ENCODE results near the gene ATP9A.
"Not testable (repeated sequence)": the region's sequence is repeated elsewhere in the genome, so short reads cannot be mapped to it uniquely, and the experiment has no call there.

The ATP9A gene

DNA sequence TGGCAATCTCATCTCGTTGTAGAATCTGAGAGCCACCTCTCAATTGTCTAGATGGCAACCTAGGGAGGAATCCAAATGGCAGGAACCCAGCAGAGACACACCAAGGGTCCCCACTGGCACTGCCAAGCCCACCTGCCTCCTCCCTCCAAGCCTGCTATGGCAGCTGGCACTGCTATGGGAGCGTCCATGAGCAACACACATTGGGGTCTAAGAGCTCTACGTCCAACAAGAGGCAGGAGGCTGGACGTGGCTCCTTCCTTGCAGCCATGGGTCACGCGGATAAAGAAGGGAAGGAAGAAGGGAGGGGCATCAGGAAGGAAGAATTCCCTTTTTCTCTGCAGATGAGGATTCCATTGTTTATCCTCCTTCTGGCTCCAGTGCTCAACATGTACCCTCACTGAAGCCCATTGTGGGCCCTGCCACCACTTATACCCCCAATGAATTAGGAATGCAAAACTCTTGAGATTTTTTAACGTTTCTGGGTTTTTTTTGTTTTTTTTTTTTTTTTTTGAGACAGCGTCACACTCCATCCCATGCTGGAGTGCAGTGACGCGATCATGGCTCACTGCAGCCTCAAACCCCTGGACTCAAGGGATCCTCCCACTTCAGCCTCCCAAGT lies 17.3 kb downstream of the ATP9A start:
- DNase-seq: no peak

DNA sequence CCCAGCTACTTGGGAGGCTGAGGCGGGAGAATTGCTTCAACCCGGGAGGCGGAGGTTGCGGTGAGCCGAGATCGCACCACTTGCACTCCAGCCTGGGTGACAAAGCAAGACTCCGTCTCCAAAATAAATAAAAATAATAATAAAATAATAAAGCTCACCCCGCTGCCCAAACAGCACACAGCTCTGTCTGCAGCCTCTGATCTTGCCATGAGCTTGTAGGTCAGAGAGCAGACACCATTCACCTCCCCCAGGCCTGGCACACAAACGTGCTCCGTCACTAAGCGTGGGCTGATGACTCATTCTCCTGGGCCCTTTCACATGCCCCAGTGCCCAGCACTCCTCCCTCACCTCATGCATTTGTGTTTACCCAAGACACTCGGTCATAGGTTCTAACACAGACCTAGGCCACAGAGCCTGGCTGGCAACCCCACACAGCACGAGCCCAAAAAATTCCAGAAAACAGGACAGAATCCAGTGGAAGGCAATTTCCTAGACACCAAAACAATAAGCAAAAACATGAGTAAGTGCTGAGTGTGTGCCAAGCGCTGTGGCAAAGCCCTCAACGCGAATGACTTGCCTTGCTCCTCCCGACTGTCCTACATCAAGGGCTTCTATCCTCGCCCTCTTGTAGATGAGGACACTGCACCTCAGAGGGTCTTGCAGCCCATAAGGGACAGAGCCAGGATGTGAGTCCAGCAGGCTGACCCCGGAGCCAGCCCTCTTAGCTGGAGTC lies 18.0 kb downstream of the ATP9A start:
- DNase-seq: no peak

DNA sequence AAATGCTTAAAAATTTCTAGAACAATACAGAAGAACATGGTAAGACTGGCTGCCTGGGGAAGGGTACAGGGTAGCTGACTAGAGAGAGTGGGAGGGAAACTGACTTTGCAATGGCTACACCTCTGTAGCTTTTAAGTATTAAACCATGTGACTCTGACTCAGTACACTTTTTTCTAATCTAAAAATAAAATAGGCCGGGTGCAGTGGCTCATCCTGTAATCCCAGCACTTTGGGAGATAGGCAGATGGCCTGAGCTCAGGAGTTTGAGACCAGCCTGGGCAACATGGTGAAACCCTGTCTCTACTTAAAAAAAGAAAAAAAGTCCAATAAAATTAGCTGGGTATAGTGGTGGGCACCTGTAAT lies 18.5 kb downstream of the ATP9A start:
- DNase-seq: no peak

DNA sequence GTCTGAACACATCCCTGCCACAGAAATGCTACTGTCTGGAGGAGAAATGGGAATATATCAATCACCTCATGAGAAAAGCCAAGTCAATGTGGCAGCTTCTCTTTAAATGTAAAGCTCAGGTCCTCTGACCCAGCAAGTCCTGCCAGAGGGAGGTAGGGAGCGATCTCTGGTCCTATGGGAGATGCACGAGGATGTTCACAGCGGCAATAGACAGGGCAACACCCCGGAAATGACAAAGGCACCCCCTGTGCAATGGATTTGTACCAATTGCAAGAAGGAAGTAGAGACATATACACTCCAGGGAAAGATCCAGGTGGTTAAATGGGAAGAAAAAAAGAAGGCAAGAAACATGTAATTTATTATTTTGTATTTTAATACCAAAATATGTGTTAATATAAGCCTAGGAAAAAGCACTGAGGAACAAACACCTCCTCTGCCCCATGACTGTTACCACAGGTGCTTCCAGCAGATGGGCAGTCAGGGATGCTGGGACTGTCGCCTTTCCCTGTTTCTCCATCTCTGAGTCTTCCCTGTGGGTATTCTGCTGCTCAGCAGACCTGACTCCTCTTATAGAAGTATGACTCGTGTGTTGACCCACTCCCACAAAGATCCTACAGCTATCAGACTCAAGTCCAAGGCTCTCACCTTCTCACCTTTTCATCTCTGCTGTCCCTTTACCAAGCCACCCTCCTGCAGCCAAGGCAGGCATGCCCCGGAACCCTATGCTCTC lies 20.8 kb downstream of the ATP9A start:
- DNase-seq: no peak

DNA sequence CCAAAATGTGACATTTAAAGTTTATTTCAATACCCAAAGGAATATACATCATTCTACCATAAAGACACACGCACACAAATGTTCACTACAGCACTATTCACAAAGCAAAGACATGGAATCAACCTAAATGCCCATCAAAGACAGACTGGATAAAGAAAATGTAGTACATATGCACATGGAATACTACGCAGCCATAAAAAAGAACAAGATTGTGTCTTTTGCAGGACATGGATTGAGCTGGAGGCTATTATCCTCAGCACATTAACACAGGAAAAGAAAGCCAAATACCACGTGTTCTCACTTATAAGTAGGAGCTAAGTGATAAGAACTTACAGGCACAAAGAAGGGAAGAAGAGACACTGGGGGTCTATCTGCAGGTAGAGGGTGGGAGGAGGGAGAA lies 22.4 kb downstream of the ATP9A start:
- DNase-seq: no peak

DNA sequence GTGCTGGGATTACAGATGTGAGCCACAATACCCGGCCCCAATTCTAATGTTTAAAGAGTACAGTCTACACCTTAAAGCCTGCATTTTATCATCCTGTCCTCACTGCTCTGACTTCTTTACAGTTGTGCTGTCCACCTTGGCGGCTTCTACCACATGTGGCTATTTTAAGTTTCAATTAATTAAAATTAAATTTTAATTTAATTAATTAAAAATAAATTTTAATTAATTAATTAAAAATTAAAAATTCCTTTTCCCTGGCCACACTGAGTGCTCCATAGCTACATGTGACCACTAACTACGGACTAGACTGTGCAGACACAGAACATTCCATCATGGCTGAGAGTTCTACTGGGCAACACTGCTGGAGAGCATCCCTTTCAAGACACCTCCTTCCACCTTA lies 27.4 kb downstream of the ATP9A start:
- DNase-seq: no peak

DNA sequence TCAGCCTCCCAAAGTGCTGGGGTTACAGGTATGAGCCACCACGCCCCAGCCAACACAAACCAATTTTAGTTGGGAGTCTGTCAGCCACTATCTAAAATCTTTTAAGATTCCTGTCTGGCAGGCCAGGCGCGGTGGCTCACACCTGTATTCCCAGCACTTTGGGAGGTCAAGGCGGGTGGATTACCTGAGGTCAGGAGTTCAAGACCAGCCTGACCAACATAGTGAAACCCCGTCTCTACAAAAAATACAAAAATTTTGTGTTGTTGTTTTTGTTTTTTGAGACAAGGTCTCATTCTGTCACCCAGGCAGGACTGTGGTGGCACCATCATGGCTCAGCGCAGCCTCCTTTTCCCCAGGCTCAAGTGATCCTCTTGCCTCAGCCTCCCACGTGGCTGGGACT lies 27.9 kb downstream of the ATP9A start:
- DNase-seq: not testable (repeated sequence)

DNA sequence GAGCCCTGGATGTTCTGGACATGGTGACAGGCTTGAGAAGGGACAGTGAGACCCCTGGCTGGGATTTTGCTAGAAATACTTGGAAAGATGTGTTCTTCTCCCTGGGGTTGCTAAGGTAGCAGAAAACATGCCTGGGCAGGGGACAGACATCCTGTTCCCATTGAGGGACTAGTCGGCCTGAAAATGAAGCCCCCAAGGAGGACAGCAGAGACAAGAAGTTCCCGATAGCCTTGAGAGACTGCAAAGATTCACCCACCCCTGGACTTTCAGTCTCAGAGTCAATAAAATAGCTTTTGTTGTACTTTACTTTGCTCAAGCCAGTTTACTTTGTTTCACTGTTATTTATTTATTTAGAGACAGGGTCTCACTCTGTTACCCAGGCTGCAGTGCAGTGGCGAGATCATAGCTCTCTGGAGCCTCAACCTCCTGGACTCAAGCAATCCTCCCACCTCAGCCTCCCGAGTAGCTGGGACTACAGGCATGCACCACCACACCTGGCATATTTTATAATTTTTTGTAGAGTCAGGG lies 28.4 kb downstream of the ATP9A start:
- no peak for DNase-seq

DNA sequence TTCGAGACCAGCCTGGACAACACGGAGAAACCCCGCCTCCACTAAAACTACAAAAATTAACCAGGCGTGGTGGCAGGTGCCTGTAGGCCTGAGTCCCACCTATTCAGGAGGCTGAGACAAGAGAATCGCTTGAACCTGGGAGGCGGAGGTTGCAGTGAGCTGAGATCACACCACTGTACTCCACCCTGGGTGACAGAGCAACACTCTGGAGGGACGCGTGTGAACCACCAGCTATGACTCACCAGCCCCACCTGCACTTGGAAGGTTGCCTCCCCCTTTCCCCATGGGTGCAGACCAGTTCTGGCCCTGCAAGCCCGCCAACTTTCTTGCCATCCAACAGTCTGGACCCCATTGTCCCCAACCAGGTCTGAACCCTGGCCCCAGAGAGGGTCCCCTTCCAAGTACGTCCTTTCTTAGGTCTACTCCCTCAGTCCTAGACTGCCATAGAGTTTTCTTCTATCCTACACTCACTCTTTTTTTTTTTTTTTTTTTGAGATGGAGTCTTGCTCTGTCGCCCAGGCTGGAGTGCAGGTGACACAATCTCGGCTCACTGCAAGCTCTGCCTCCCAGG lies 29.2 kb downstream of the ATP9A start:
- no peak for DNase-seq

DNA sequence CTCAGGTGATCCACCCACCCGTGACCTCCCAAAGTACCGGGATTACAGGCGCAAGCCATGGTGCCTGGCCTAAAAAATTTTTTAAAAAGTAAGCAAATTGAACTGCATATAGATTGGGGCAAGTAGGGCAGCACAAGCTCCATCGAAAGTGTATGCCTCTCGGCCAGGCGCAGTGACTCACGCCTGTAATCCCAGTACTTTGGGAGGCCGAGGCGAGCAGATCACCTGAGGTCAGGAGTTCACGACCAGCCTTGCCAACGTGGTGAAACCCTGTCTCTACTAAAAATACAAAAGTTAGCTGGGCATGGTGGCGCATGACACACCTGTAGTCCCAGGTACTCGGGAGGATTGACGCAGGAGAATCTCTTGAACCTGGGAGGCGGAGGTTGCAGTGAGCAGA lies 29.9 kb downstream of the ATP9A start:
- DNase-seq: not testable (repeated sequence)

DNA sequence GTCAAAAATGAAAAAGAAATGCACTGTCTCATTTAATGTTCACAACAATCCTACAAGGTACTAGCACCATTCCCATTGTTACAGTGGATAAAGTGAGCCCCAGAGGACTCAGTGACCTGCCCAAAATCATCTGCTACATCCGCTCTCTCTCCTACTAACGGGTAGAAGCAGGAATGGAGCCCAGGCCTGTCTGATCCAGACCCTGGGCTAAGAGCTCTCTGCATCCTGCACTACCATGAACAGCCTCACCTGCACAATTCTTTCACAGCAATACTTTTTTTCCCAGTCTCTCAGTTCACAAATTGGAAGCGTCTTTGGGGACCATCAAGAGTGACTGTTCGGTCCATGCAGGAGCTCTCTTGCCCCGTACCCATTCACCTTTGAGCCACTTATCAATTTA lies 31.2 kb downstream of the ATP9A start:
- DNase-seq: no peak

DNA sequence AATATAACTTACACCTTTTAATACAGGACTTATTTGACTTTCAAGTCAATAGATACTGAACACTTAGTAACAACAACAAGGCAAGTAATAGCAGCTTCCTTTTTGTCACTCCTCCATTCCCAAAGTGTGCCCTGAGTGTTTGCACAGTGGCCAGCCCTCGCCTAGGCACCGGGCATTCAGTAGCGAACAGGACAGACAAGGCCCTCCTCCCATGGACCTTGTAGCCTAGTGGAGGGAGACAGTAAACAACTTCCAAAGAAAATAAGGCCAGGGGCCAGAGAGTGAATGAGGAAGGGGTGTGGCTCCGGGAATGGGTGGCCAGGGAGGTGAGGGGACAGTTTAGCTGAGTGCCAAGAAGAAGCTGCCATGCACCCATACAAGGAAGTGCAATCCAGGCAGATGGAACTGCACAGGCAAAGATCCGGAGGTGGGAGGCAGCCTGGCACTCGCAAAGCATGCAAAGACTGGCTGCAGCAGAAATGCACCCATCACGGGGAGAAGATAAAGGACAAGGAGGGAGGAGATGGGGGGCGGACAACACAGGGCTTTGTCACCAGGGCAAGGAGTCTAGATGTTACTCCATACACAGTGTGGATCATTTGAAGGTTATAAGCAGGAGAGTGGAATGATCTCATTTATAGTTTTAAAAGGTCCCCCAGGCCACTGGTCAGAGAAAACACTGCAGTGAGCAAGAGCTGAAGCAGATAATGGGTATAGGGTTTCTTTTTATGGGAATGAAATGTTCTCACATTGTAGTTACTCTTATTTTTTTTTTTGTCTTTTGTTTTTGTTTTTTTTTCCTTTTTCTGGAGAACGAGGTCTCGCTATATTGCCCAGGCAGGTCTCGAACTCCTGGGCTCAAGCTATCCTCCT lies 32.2 kb downstream of the ATP9A start:
- DNase-seq: no peak

DNA sequence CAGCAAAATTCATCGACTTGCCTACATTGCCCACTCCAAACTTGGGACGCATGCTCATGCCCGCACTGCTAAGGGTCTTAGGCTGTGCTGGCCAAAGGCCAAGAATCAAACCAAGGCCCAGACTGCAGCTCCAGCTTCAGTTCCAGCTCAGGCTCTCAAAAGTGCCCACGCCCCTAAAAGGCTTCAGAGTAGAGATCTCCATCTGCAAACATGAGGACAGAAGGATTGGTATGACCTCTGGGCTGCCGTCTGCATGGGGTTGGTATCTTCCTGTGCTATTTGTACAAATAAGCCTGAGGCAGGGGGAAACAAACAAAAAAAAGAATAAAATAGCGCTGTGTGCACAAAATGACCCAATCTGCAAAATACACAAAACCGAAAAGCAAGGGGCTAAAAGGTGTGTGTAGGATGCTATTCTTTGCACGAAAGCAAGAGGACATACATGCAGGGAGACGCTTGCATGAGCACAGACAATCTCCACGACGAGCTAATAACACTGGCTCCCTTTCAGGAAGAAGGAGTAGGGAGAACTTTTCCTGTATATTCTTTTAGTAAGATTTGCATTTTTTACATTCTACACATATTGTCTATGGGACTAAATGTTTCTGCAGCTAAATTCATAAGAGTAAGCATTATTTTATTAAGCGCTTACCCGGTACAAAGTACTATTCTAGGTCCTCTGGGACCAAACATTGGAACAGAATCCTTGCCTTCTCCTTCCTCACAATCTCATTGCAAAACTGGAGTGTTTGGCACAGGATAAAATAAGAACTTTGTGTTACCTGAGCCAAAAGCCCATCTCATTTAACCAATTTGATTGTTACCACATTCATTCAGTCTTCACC lies 33.1 kb downstream of the ATP9A start:
- no peak for DNase-seq

DNA sequence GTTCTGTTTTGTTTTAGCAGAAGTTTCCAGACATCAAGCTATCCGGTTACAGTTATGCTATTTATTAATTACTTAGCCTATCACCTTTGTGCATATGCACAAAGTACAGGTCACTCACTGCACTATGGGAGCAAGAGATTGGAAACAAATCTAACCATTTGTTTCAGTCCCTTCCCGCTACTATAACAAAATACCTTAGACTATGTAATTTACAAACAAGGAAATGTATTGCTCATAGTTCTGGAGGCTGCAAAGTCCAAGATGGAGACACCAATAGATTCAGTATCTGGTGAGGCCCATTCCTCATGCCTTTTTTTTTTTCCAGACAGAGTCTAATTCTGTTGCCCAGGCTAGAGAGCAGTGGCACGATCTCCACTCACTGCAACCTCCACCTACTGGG lies 35.1 kb downstream of the ATP9A start:
- DNase-seq: no peak

DNA sequence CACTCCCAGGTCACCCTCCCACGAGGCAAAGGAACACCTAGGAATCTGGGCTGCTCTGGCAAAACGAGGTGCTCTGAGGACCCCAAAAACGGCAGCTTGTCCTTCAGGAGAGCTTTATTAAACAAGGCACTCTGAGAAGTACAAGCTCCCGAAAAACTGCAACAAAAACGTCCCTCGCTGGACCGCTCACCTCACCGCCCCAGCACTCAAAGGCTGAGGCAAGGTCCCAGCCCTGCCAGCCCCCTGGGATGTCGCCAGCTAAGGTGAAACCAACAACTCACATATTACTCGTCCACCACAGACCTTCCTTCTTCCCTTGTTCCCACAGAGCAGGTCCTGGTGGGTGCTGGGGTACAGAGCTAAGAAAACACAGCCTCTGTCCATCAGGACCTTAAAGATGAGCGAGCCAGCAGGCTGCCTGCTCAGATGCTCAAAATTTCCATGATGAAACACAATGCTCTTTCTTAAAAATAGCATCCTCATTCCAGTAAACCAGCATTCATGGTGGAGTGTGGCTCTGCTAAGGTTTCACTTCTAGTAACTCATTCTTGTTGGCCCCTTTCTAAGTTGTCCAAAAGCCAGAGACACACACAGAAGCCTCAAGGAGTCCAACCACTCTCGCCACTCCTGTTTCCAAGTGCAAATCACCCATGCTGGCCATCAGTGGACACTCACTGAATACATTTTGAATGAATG lies 35.9 kb downstream of the ATP9A start:
- DNase-seq: no peak

DNA sequence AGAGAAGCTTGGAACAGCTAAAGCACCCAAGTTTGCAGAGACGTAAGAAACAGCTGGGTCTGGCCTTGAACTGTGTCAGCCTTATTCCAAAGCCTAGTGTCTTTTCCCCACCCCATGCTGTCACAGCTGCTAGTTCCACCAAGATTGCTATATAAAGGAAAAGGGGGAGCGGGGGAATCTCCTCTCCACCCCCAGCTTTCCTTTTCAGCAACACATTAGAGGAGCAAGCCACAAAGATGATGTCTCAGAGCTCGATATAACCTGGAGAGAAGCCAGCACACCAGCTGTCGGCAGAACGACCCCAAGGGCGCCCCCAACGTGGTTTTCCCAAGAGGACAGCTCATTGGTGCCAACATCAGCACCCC lies 36.5 kb downstream of the ATP9A start:
- no peak for DNase-seq

DNA sequence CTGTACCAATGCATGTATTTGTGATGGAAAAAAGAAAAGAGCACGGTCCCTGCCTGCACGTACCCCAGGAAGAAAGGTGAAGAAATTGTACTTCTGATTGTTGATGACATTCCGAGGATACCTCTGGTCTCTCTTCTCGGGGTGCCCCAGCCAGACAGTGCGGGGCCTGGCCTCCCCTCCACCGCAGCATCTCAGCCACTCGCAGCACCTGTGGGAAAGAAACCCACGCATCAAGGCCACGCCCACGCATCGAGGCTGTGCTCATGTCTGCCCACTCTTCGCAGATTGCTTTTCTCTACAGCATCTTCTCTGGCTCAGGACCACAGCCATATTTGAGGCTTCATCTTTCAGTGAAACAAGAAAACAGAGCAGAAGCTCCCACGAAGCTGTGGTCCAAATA lies 38.4 kb downstream of the ATP9A start:
- no peak for DNase-seq

DNA sequence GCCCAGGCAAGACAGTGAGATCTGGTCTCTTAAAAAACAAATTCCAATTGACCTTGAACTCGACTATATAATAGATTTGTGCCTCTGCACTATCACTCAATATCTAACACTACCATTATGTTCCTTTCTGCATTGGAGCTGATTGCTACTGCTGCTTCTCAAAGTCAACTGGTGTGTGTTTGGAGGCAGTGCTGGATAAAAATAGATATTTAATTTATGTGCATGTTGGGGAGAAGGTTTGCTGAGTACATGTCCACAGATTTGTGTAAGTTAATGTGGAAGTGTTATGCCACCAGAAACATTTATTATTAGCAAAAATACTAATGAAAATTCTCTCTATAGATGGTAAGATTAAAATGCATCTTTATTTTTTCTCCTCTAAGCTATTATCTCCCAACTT lies 39.5 kb downstream of the ATP9A start:
- no peak for DNase-seq

DNA sequence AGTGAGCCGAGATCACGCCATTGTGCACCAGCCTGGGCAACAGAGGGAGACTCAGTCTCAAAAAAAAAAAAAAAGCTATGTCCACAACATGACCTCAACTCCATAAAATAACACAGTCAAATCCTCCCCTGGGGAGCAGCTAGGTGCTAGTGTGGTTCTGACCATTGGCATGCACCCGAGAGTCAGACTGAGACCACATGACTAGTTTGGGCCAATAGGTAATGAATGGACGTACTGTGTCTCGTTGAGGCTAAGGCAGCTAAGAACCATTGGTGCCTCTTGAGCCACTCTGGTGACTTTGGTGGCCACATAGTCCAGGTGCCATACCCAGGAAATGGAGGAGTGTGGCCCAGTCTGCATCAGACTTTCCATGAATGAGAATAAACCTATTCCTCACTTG lies 40.3 kb downstream of the ATP9A start:
- DNase-seq: no peak

DNA sequence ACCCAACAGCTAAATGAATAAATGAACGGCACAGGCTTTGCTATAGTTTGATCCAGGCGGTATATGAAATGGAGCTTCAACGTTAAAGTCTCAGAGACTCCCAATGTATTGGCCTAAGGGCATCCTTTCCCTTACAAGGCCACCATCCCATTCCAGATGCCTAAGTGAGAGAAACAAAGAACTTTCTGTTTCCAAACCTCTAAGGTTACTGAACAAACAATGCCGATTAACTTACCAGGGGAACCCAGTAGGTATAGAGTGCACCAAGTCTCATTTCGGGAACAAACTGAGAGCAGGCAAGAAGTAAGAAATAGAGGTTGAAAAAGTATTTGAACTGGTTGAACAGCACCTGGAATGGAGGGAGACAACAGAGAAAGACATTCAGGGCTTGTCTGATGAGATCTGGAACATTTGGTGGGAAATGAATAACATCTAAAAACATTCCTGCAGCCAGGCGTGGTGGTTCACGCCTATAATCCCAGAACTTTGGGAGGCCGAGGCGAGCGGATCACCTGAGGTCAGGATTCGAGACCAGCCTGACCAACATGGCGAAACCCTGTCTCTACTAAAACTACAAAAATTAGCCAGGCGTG lies 42.5 kb downstream of the ATP9A start:
- DNase-seq: no peak

DNA sequence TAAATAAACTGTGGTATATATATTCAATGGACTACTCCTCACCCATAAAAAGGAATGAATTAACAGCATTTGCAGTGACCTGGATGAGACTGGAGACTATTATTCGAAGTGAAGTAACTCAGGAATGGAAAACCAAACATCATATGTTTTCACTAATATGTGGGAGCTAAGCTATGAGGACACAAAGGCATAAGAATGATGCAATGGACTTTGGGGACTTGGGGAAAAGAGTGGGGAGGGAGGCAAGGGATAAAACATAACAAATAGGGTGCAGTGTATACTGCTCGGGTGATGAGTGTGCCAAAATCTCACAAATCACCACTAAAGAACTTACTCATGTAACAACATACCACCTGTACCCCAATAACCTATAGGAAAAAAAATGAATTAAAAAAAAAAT lies 45.2 kb downstream of the ATP9A start:
- DNase-seq: not testable (repeated sequence)
